PC-9 (cell line): ENCODE results near the gene FAM163A. TPM values are rescaled to one million over a fixed set of nuclear protein-coding genes. Genes with fewer than 3 reads are reported as not detected.

ENCODE experiments used
- BruUV-seq: library from RNA; stranded (reverse); fragments of 400-500 nt; replicated peaks from 2 replicates; lab custom pipeline; 2021; lab: Mats Ljungman, UMichigan
- CTCF ChIA-PET: fragments of 300-600 bp; sonication (Branson Sonifier 250); formaldehyde crosslinking; loops from one replicate; lab custom pipeline; 2022; ENCODE audit warnings: antibody characterized with exemption; lab: Charles Lee
- POLR2A ChIA-PET: fragments of 300-600 bp; sonication (Branson Sonifier 250); formaldehyde crosslinking; loops from one replicate; lab custom pipeline; 2022; ENCODE audit warnings: antibody characterized with exemption; ENCODE audit not compliant: unreplicated experiment; lab: Charles Lee
- DNase-seq, 2 experiments: peaks; one replicate each; pipeline versions ENCODE4 v3.0.0 to v3.0.0-alpha.2; 2015 to 2022; ENCODE audit warnings: mixed read lengths in 1 of 2
- H2AFZ ChIP-seq: fragments of 200-600 bp; sonication (generic); 2 replicates; pipeline ENCODE4 v1.8.1; 2017; ENCODE audit warnings: antibody characterized with exemption
- H3F3A ChIP-seq: fragments of 200-600 bp; sonication (generic); 2 replicates; pipeline ENCODE4 v1.8.1; 2017; ENCODE audit warnings: antibody characterized with exemption, mild to moderate bottlenecking, low read depth; ENCODE audit not compliant: insufficient read depth
- H3K27ac ChIP-seq: fragments of 200-600 bp; sonication (generic); 2 replicates; pipeline ENCODE4 v1.6.1; 2016; ENCODE audit warnings: mixed run types
- H3K27me3 ChIP-seq: fragments of 200-600 bp; sonication (generic); 2 replicates; pipeline ENCODE4 v1.6.1; 2016; ENCODE audit warnings: low read depth, mixed run types; ENCODE audit not compliant: insufficient read depth
- H3K36me3 ChIP-seq: fragments of 200-600 bp; sonication (generic); 2 replicates; pipeline ENCODE4 v1.6.1; 2016; ENCODE audit warnings: low read depth, mixed run types
- H3K4me1 ChIP-seq: fragments of 200-600 bp; sonication (generic); replicated peaks from 2 replicates; pipeline ENCODE4 v1.6.1; 2016; ENCODE audit warnings: mixed run types; ENCODE audit not compliant: insufficient read depth
- H3K4me2 ChIP-seq: fragments of 200-600 bp; sonication (generic); 2 replicates; pipeline ENCODE4 v1.6.1; 2017; ENCODE audit warnings: mixed run types
- H3K4me3 ChIP-seq: fragments of 200-600 bp; sonication (generic); 2 replicates; pipeline ENCODE4 v1.6.1; 2016; ENCODE audit warnings: mixed run types
- H3K79me2 ChIP-seq: fragments of 200-600 bp; sonication (generic); 2 replicates; pipeline ENCODE4 v1.6.1; 2017; ENCODE audit warnings: low read depth, mixed run types
- H3K9me2 ChIP-seq: fragments of 200-600 bp; sonication (generic); 2 replicates; pipeline ENCODE4 v1.8.1; 2017; ENCODE audit warnings: mild to moderate bottlenecking; ENCODE audit not compliant: insufficient read depth
- H3K9me3 ChIP-seq: fragments of 200-600 bp; sonication (generic); 2 replicates; pipeline ENCODE4 v1.8.1; 2016; ENCODE audit warnings: low read depth; ENCODE audit not compliant: insufficient read depth
- H4K20me1 ChIP-seq: fragments of 200-600 bp; sonication (generic); 2 replicates; pipeline ENCODE4 v1.8.1; 2017; ENCODE audit not compliant: insufficient read depth
- CTCF ChIP-seq: fragments of 200-600 bp; sonication (generic); conservative IDR thresholded peaks from 2 replicates; pipeline ENCODE4 v1.6.1; 2017; ENCODE audit warnings: mixed run types, antibody characterized with exemption, mild to moderate bottlenecking, moderate library complexity
- EZH2 ChIP-seq: fragments of 200-600 bp; sonication (generic); IDR thresholded peaks from 2 replicates; pipeline ENCODE4 v1.8.0; 2017; ENCODE audit warnings: antibody characterized with exemption, low read depth
- intact Hi-C: fragments of 100-400 bp; cut with micrococcal nuclease; formaldehyde crosslinking; loops from one replicate; pipeline ENCODE4 v1.10.0; 2022; ENCODE audit not compliant: unreplicated experiment
- total RNA-seq: library from RNA; stranded (reverse); gene quantifications from 2 replicates; pipeline ENCODE4 v1.2.3, GENCODE V29; 2021

Gene FAM163A
- total RNA-seq, 1 experiment from 2014 or later: not detected

GRCh38 chr1:179793281-179793680, 50.2 kb downstream of the FAM163A start:
- Histone ChIP-seq H2AFZ (no peak overlapping the region), H3K4me2 (no peak overlapping the region), H3K4me3 (no peak overlapping the region), H3K9me2 (no peaks in the 10 kb centered on the region), H4K20me1 (no peaks in the 10 kb centered on the region), H3K9me3 (no peaks in the 10 kb centered on the region), H3K36me3 (no peaks in the 10 kb centered on the region), H3F3A (no peaks in the 10 kb centered on the region), H3K27me3 (peaks cover 13% of the 10 kb centered on the region; the same call in 1 of the 2 replicates), H3K79me2 (no peaks in the 10 kb centered on the region), H3K27ac (no peak overlapping the region), H3K4me1 (no peaks in the 10 kb centered on the region)
- intact Hi-C loops: no loop called here
- no peak for TF ChIP-seq EZH2
- no peak for TF ChIP-seq CTCF
- BruUV-seq: no TSS peak
- ChIA-PET CTCF (no interaction called here), POLR2A (interaction anchor here (0.5 kb wide), 1 partner anchor 258 kb away, joined by 4 read pairs; no protein-coding TSS in a partner anchor)
- no peak for DNase-seq

- POLR2A ChIA-PET: no interaction called here
- Histone ChIP-seq H3K27me3 (peaks cover 11% of the 10 kb centered on the region; the same call in 1 of the 2 replicates), H4K20me1 (no peaks in the 10 kb centered on the region), H3K4me2 (no peak overlapping the region), H3K4me1 (no peaks in the 10 kb centered on the region), H3K9me3 (no peaks in the 10 kb centered on the region), H3F3A (no peaks in the 10 kb centered on the region), H3K4me3 (no peak overlapping the region), H3K36me3 (no peaks in the 10 kb centered on the region), H2AFZ (no peak overlapping the region), H3K79me2 (no peaks in the 10 kb centered on the region), H3K9me2 (no peaks in the 10 kb centered on the region), H3K27ac (no peak overlapping the region)
- CTCF ChIA-PET: no interaction called here
- BruUV-seq: no TSS peak
- DNase-seq: no peak
- TF ChIP-seq CTCF: no peak
- no peak for TF ChIP-seq EZH2
- intact Hi-C loops: no loop called here
Observed at GRCh38 chr1:179794146-179794545, 51.1 kb downstream of the FAM163A start.

- Histone ChIP-seq H4K20me1 (no peaks in the 10 kb centered on the region), H3K27me3 (peaks cover 6% of the 10 kb centered on the region; the same call in 1 of the 2 replicates), H3K4me1 (no peaks in the 10 kb centered on the region), H3K4me2 (no peak overlapping the region), H3K27ac (no peak overlapping the region), H3K9me2 (no peaks in the 10 kb centered on the region), H3K4me3 (no peak overlapping the region), H3K9me3 (no peaks in the 10 kb centered on the region), H3K79me2 (no peaks in the 10 kb centered on the region), H2AFZ (no peak overlapping the region), H3F3A (no peaks in the 10 kb centered on the region), H3K36me3 (no peaks in the 10 kb centered on the region)
- TF ChIP-seq EZH2: no peak
- no peak for TF ChIP-seq CTCF
- POLR2A ChIA-PET: no interaction called here
- CTCF ChIA-PET: no interaction called here
- intact Hi-C loops: no loop called here
- no peak for DNase-seq
- BruUV-seq: no TSS peak
Observed at GRCh38 chr1:179794669-179795068, 51.6 kb downstream of the FAM163A start.
